ENCODE measurements around the gene PERP. TPM values are rescaled to one million over a fixed set of nuclear protein-coding genes. Genes with fewer than 3 reads are reported as not detected.
A peak's percentile ranks its signal among the peaks of the same experiment; 100 is the strongest.

Gene PERP
- total and polyA plus RNA-seq, 2 donors from 2014 or later: 24.8 to 48.1 TPM

- Histone ChIP-seq H3K9ac (ENCODE audit: low read length in 3 of 3) (no peak overlapping the region), H3K27ac (ENCODE audit: low read depth in 2 of 2, low read length in 2 of 2) (no peak overlapping the region), H3K27me3 (ENCODE audit: control insufficient read depth, insufficient read depth, low read length) (peaks cover 4% of the 10 kb centered on the region), H3K9me3 (ENCODE audit: control insufficient read depth in 2 of 3, insufficient read depth in 1 of 3, low read length in 3 of 3) (no peaks in the 10 kb centered on the region), H3K4me3 (ENCODE audit: low read length in 3 of 3) (peak overlapping the region in 2 of 3 donors; percentile 69 to 77), H3K36me3 (ENCODE audit: control insufficient read depth in 2 of 3, insufficient read depth in 3 of 3, low read length in 3 of 3) (no peaks in the 10 kb centered on the region), H3K4me1 (ENCODE audit: control insufficient read depth in 2 of 3, insufficient read depth in 2 of 3, low read depth in 1 of 3, low read length in 3 of 3) (peaks cover 0 to 8% (median 0%) of the 10 kb centered on the region in 3 donors)
- no peak for FAIRE-seq
- intact Hi-C loops (cut with DNase I): no loop called here
- DNase-seq: no peak
- TF ChIP-seq, protein P1, sequence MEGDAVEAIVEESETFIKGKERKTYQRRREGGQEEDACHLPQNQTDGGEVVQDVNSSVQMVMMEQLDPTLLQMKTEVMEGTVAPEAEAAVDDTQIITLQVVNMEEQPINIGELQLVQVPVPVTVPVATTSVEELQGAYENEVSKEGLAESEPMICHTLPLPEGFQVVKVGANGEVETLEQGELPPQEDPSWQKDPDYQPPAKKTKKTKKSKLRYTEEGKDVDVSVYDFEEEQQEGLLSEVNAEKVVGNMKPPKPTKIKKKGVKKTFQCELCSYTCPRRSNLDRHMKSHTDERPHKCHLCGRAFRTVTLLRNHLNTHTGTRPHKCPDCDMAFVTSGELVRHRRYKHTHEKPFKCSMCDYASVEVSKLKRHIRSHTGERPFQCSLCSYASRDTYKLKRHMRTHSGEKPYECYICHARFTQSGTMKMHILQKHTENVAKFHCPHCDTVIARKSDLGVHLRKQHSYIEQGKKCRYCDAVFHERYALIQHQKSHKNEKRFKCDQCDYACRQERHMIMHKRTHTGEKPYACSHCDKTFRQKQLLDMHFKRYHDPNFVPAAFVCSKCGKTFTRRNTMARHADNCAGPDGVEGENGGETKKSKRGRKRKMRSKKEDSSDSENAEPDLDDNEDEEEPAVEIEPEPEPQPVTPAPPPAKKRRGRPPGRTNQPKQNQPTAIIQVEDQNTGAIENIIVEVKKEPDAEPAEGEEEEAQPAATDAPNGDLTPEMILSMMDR (IDR thresholded peaks at IDR 0.05; ENCODE audit: borderline replicate concordance, extremely low read depth, insufficient read depth): no peak
Observed at GRCh38 chr6:138105446-138105845, 1.8 kb downstream of the PERP start.

- Histone ChIP-seq H3K4me3 (ENCODE audit: low read length in 3 of 3) (no peak overlapping the region), H3K9ac (ENCODE audit: low read length in 3 of 3) (no peak overlapping the region)
- intact Hi-C loops (cut with DNase I): no loop called here
Observed at GRCh38 chr6:138104618-138105213, 2.5 kb downstream of the PERP start.

GRCh38 chr6:138103871-138104270 lies 3.3 kb downstream of the PERP start:
- Histone ChIP-seq H3K9me3 (ENCODE audit: control insufficient read depth in 2 of 3, insufficient read depth in 1 of 3, low read length in 3 of 3) (no peaks in the 10 kb centered on the region), H3K9ac (ENCODE audit: low read length in 3 of 3) (no peak overlapping the region), H3K4me1 (ENCODE audit: control insufficient read depth in 2 of 3, insufficient read depth in 2 of 3, low read depth in 1 of 3, low read length in 3 of 3) (peaks cover 0 to 8% (median 0%) of the 10 kb centered on the region in 3 donors), H3K36me3 (ENCODE audit: control insufficient read depth in 2 of 3, insufficient read depth in 3 of 3, low read length in 3 of 3) (no peaks in the 10 kb centered on the region), H3K4me3 (ENCODE audit: low read length in 3 of 3) (no peak overlapping the region), H3K27me3 (ENCODE audit: control insufficient read depth, insufficient read depth, low read length) (peaks cover 4% of the 10 kb centered on the region), H3K27ac (ENCODE audit: low read depth in 2 of 2, low read length in 2 of 2) (no peak overlapping the region)
- DNase-seq (peak in 2 of 5 donors; percentile 22 to 27), FAIRE-seq (no peak)
- intact Hi-C loops (cut with DNase I): no loop called here
- TF ChIP-seq, protein P1 (IDR thresholded peaks at IDR 0.05; ENCODE audit: borderline replicate concordance, extremely low read depth, insufficient read depth): no peak

More at GRCh38 chr6:138104618-138105213, 2.5 kb downstream of the PERP start:
- no peak for DNase-seq
- TF ChIP-seq, protein P1 (IDR thresholded peaks at IDR 0.05; ENCODE audit: borderline replicate concordance, extremely low read depth, insufficient read depth): no peak
- peaks cover 0 to 8% (median 0%) of the 10 kb centered on the region in 3 donors for H3K4me1 ChIP-seq (ENCODE audit: control insufficient read depth in 2 of 3, insufficient read depth in 2 of 3, low read depth in 1 of 3, low read length in 3 of 3)
- FAIRE-seq: no peak
- H3K36me3 ChIP-seq (ENCODE audit: control insufficient read depth in 2 of 3, insufficient read depth in 3 of 3, low read length in 3 of 3): no peaks in the 10 kb centered on the region
- no peak overlapping the region for H3K27ac ChIP-seq (ENCODE audit: low read depth in 2 of 2, low read length in 2 of 2)
- H3K9me3 ChIP-seq (ENCODE audit: control insufficient read depth in 2 of 3, insufficient read depth in 1 of 3, low read length in 3 of 3): no peaks in the 10 kb centered on the region
- peaks cover 4% of the 10 kb centered on the region for H3K27me3 ChIP-seq (ENCODE audit: control insufficient read depth, insufficient read depth, low read length)
